HG03457 (cell line): ENCODE results near the gene LMBRD2.
"Not testable (repeated sequence)": the region's sequence is repeated elsewhere in the genome, so short reads cannot be mapped to it uniquely, and the experiment has no call there.

Experiments
- ATAC-seq: cut with Tn5 transposase; IDR thresholded peaks from one replicate; pipeline ENCODE4 v1.9.1; 2021; ENCODE audit warnings: moderate number of reproducible peaks; ENCODE audit not compliant: unreplicated experiment

The LMBRD2 gene

GRCh38 chr5:36162810-36163486 lies 11.3 kb upstream of the LMBRD2 start:
- no peak for ATAC-seq

DNA sequence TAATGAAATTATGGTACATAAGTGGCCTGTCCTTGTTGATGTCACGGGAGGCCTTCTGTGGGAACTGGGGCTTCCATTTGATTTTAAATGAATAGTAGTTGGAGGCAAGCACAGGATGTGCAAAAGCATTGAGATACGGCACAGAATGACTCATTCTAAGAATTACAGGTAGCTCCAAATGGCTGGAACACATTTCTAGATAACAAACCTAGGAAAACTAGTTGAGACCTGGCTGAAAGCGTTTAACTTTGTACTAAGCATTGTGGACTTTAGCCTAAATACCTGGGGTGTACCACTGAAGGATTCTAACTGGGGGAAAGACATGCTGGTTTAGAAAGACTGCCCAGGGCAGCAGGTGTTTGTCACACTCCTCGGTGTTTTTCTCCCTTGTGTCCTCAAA lies 9.7 kb upstream of the LMBRD2 start:
- no peak for ATAC-seq

GRCh38 chr5:36160617-36161016 lies 8.9 kb upstream of the LMBRD2 start:
- no peak for ATAC-seq

DNA sequence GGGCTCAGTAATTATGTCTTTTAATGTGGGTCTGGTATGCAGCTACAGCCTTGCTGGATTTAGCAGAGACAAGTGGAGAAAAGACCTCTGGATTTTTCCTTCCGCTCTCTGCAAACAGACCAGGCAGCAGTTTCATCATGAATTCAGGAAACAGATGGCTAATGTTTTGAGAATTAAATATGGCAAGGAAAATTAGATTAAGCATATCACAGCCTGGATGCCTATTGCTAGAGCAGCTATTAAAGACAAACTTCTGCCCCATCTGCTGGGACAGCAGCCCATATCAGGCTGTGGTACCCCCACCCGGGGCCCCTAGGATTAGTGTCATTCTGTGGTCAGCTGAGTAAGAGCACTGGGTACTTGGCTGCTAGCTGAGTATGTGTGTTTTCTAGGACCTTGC lies 6.5 kb upstream of the LMBRD2 start:
- ATAC-seq, result no peak

- ATAC-seq, result no peak
These were observed 4.9 kb upstream of the LMBRD2 start for GRCh38 chr5:36156619-36157018.

DNA sequence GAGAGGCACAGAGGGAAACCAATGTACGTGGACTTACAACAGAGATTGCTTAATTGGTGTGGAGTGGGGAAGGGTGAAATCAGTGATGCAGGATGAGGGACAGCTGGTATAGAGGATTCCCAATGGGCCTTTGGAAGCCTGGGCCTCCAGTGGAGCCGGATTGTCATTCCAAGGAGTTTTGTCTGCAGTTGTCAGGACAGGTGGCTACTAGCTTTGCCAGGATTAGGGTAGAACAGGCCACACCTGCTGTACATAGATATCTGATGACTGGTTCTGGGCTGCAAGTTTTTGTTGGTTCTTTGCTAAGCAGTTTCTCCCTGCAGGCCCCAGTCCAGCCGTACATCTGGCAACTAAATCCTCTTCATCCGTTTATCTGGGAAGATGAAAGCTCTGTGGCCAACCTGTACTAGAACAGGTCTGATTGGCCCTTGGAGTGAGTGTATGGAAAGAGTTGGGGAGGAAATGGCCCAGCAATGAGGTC lies 4.5 kb upstream of the LMBRD2 start:
- ATAC-seq, result no peak

GRCh38 chr5:36155291-36155690 lies 3.6 kb upstream of the LMBRD2 start:
- ATAC-seq, result no peak

DNA sequence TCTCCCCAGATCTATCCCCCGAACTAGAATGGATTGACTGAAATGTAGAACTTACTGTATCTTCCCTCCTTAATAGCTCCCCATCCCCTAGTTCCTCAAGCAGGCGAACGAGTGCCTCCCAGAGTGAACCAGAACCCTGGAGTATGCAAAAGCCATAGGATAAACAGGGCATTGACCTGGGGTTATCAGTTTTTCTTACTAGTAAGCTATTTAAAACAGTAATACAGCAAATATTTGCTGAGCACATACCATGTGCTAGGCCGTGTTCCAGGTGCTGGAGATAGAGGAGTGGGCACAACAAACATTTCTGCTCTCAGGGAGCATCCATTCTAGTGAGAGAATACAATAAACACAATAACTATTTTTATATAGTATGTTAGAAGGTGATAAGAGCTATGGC lies 2.0 kb upstream of the LMBRD2 start:
- no peak for ATAC-seq

DNA sequence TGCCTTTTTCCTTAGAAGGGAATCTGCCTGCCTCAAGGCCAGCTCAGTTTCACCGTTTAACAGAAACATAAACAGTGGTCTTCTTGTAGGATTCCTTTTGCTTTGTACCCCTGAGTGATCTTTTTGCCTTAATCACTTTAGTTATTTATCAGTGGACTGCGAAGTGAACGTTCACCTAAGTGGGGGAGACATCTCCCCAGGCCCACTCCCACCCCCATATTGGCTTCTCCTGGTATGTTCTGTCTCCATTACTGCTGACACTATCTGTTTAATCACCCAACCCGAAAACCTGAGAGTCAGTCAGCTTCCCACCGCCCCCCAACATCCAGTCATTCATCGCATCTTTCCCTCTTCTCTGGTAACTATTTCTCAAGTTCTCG lies 1.6 kb upstream of the LMBRD2 start:
- no peak for ATAC-seq

DNA sequence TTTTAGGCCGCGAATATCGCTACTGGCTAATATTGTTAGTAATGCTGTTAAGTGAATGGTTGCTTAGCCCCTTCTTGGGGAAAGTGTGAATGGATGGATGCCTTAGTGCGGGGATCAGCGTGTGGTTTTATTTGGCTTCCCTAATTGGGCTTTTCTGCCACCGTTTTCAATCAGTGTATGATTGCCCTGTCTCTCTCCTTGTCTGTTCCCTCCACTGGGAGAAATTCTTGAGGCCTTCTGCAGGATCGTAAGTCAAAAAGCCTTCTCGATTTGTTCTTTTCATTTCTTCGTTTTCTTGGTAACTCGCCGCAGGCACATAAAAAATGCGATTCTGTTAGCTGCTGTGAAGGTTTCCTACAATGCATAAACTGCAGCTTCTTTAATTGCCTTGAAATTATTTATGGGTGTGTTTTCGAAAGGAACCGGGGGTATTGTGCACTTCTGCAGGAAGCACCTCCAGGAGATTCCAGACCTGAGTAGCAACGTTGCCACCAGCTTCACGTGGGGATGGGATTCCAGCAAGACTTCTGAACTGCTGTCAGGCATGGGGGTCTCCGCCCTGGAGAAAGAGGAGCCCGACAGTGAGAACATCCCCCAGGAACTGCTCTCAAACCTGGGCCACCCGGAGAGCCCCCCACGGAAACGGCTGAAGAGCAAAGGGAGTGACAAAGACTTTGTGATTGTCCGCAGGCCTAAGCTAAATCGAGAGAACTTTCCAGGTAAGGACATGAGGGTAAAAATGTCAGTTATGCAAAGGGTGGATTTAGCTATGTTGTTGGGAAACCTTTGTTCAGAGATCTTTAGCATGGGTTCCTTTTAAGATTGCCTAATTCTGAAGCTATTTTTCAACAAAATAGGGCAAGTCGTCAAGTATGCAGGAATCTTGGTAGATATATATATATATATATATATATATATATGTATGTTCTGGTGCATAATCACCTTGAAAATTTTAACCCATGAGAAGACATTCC lies 924 bp upstream of the LMBRD2 start:
- ATAC-seq, result no peak

DNA sequence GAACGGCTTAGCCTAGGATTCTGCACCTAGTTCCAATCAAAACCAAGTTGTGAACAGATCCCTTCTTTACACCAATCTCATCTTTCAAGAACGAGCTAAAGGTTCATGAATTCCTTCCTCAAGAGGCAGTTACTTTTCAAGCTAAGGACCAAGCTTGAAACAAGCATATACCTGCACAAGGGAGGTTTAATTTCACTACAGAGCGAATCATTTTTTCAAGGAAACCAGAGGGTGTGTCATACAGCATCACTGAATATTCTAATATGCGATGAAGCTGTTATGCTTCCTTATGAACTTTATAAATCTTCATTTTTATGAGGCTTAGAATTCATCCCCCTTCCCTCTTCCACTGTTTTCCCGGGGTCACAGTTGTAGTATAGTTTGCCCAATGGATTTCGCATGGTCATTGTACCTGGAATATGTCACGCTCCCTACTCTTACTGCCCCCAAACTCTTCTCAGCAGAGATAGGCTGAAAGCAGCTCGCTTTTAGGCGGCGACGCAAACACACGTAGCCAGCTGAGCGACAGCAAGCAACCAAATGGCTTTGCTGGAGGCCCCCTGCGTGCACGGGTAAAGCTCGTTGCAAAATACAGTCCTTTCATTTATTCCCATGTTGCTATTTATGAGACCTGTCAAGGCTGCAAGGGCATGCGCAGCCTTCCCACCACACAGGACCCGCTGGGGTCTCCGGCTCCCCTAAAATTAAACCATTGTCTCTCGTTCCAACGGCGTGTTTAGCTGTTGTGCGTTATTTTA lies 832 bp downstream of the LMBRD2 start:
- ATAC-seq, result no peak

- ATAC-seq, result no peak
These were observed 4.0 kb downstream of the LMBRD2 start for GRCh38 chr5:36147681-36148080.

DNA sequence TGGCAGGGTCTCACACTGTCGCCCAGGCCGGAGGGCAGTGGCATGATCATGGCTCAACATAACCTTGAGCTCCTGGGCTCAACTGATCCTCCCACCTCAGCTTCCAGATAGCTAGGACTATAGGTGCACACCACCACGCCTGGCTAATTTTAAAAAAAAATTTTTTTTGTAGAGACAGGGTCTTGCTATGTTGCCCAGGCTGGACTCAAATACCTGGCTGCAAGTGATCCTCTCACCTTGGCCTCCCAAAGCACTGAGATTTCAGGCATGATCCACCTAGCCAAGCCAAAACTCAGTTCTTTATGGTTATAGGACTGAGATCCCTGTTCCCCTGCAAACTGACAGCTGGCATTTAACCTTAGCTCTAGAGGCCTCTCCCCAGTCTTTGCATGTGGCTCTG lies 5.3 kb downstream of the LMBRD2 start:
- ATAC-seq, result no peak

DNA sequence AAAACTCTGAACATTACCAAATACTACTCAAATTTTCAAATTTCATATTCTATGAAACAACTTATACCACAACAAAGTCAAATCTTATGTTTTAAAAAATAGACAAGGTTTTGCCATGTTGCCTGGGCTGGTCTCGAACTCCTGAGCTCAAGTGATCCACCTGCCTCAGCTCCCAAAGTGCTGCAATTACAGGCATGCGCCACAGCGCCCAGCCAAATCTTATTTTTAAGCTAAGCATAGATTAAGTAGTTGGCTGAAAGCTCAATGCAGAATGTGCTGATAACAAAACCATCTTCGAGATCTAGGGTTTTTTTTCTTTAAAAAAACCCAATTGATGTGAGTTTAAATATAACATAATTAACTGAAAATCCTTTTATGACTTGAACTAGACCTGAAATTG lies 6.4 kb downstream of the LMBRD2 start:
- no peak for ATAC-seq

GRCh38 chr5:36138900-36139683 lies 12.6 kb downstream of the LMBRD2 start:
- no peak for ATAC-seq

DNA sequence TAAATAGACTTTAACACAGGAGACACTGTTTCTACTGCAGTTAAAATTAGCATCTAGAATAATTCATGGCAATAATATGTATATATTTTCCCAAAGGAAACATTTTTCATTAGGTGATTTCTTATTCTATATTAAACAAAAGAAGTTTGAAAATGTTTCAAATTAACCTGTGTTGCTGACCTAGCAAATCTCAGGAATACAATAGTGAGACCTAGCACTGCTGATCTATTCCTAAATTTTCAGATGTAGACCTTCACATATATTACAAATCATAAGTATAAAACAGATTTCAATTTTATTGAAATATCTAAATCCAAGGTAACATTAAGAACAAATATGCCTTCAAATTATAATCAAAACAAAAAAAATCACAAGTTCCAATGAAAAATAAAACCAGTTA lies 15.1 kb downstream of the LMBRD2 start:
- no peak for ATAC-seq

GRCh38 chr5:36135988-36136387 lies 15.7 kb downstream of the LMBRD2 start:
- no peak for ATAC-seq

DNA sequence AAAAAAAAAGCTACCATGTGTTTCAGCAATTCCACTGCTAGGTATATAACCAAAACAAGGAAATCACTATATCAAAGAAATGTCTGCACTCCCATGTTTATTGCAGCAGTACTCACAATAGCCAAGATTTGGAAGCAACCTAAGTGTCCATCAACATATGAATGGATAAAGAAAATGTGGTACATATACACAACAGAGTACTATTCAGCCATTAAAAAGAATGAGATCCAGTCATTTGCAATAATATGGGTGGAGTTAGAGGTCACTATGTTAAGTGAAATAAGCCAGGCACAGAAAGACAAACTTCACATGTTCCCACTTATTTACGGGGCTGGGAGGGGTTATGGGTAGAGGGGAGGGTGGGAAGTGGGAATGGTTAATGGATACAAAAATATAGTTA lies 18.7 kb downstream of the LMBRD2 start:
- not testable (repeated sequence) for ATAC-seq

- ATAC-seq, result not testable (repeated sequence)
These were observed 22.0 kb downstream of the LMBRD2 start for GRCh38 chr5:36129666-36130065.

DNA sequence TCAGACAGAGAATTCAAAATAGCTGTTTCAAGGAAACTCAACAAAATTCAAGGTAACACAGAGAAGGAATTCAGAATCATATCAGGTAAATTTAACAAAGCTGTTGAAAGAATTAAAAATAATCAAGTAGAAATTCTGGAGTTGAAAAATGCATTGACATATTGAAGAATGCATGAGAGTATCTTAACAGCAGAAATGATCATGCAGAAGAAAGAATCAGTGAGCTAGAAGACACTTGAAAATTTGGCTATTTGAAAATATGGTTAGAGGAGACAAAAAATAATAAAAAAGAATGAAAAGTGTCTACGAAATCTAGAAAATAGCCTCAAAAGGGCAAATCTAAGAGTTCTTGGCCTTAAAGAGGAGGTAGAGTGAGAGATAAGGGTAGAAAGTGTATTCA lies 22.9 kb downstream of the LMBRD2 start:
- ATAC-seq, result no peak

GRCh38 chr5:36125868-36126267 lies 25.8 kb downstream of the LMBRD2 start:
- no peak for ATAC-seq
